Breast epithelium (tissue), 4 donors: Measurements from ENCODE around the gene GSTO1. TPM values are rescaled to one million over a fixed set of nuclear protein-coding genes. Genes with fewer than 3 reads are reported as not detected.

ENCODE experiments used
- DNase-seq, 2 donors: peaks; one replicate each; pipeline ENCODE4 v3.0.0-alpha.2; 2019; ENCODE audit warnings: low spot score in 2 of 2
- H3K27ac ChIP-seq, 2 donors: fragments of 200-600 bp; sonication (generic) in 1 of 2; one replicate each; pipeline ENCODE4 v1.5.1; 2016 to 2019; ENCODE audit warnings: mild to moderate bottlenecking in 1 of 2
- H3K27me3 ChIP-seq, 2 donors: fragments of 200-600 bp; sonication (generic) in 1 of 2; one replicate each; pipeline versions ENCODE4 v1.5.1 to v1.6.0; 2017 to 2019; ENCODE audit warnings: control low read depth in 1 of 2, mild to moderate bottlenecking in 1 of 2
- H3K36me3 ChIP-seq: fragments of 200-600 bp; one replicate; pipeline ENCODE4 v1.5.1; 2019
- H3K4me1 ChIP-seq, 2 donors: fragments of 200-600 bp; sonication (generic); one replicate each; pipeline ENCODE4 v1.5.1; 2016 to 2019; ENCODE audit warnings: control low read depth in 1 of 2
- H3K4me3 ChIP-seq, 3 donors: fragments of 200-600 bp; sonication (generic); 1 replicate in 2 of 3; 2 replicates in 1 of 3; pipeline ENCODE4 v1.5.1; 2016 to 2019; ENCODE audit warnings: mild to moderate bottlenecking in 3 of 3, moderate library complexity in 2 of 3
- H3K9me3 ChIP-seq, 2 donors: fragments of 200-600 bp; sonication (generic) in 1 of 2; one replicate each; pipeline ENCODE4 v1.5.1; 2016 to 2019; ENCODE audit warnings: control low read depth in 1 of 2
- POLR2A ChIP-seq: fragments of 450-650 bp; IDR thresholded peaks from one replicate; pipeline ENCODE4 v1.6.1; 2016; ENCODE audit warnings: antibody characterized with exemption, mild to moderate bottlenecking, moderate library complexity
- POLR2AphosphoS5 ChIP-seq, 3 donors: sonication (generic); formaldehyde crosslinking; IDR thresholded peaks; one replicate each; pipeline ENCODE4 v1.6.1; 2017; ENCODE audit warnings: antibody characterized with exemption in 3 of 3
- intact Hi-C: fragments of 100-400 bp; cut with DNase I; formaldehyde crosslinking; loops from one replicate; pipeline ENCODE4 v1.15.1; 2023; ENCODE audit warnings: low total_unique reads
- total RNA-seq, 3 donors: library from RNA; depleted of rRNA; stranded (reverse); fragments of >200 nt; gene quantifications; one replicate each; pipeline ENCODE4 v1.1.0, GENCODE V29; 2016
- TF ChIP-seq, protein P1 (sequence below), 3 donors: fragments of 450-650 bp; IDR thresholded peaks; one replicate each; pipeline ENCODE4 v1.5.1; 2016 to 2017; ENCODE audit warnings: antibody characterized with exemption in 3 of 3, mild to moderate bottlenecking in 3 of 3, moderate library complexity in 3 of 3

The GSTO1 gene
- total RNA-seq, 3 donors from 2014 or later, result 81.6 to 123 (median 82.4) TPM

DNA sequence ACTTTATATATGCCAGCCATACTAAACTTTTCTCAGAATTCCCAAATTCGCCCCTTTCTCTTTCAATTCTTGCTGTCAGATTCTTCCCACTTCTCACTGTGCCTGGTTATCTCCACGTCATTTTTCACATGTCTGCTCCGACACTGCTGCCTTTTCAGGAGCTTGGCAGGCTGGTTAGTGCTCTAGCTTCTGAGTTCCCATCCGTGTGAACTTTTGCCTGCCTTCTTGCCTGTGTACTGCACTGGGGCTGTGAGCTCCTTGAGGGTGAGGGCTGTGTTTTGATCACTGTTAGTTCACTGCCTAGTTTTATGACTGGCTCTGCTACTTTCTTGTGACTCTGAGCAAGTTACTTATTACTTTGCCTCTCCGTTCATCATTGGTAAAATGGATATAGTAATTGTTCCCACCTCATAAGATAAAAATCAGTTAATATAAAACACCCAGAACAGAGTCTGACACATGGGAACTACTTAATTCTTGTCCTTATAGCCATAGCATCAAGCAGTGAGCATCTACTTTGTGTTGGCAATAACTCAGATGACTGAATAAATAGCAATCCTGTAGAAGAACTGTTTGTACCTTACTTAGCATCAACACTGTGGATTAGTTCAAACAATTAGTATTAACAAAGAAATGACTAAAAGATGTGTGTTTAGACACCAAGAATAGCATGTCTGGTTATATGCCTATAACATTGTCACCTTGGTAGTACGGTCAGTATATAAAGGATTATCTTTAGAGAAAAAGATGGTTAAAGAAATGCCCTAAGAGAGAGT, 5.5 kb downstream of the GSTO1 start:
- H3K4me3 ChIP-seq, result no peak overlapping the region
- TF ChIP-seq, protein P1, sequence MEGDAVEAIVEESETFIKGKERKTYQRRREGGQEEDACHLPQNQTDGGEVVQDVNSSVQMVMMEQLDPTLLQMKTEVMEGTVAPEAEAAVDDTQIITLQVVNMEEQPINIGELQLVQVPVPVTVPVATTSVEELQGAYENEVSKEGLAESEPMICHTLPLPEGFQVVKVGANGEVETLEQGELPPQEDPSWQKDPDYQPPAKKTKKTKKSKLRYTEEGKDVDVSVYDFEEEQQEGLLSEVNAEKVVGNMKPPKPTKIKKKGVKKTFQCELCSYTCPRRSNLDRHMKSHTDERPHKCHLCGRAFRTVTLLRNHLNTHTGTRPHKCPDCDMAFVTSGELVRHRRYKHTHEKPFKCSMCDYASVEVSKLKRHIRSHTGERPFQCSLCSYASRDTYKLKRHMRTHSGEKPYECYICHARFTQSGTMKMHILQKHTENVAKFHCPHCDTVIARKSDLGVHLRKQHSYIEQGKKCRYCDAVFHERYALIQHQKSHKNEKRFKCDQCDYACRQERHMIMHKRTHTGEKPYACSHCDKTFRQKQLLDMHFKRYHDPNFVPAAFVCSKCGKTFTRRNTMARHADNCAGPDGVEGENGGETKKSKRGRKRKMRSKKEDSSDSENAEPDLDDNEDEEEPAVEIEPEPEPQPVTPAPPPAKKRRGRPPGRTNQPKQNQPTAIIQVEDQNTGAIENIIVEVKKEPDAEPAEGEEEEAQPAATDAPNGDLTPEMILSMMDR (IDR thresholded peaks at IDR 0.05), result no peak
- TF ChIP-seq POLR2AphosphoS5 (IDR thresholded peaks at IDR 0.05) (no peak), POLR2A (no peak)
- H3K36me3 ChIP-seq, result no peaks in the 10 kb centered on the region
- H3K27me3 ChIP-seq, result no peaks in the 10 kb centered on the region
- no peaks in the 10 kb centered on the region for H3K9me3 ChIP-seq
- intact Hi-C loops, result no loop called here
- H3K4me1 ChIP-seq, result no peaks in the 10 kb centered on the region
- no peak for DNase-seq
- H3K27ac ChIP-seq, result peak overlapping the region; percentile 26 to 54

DNA sequence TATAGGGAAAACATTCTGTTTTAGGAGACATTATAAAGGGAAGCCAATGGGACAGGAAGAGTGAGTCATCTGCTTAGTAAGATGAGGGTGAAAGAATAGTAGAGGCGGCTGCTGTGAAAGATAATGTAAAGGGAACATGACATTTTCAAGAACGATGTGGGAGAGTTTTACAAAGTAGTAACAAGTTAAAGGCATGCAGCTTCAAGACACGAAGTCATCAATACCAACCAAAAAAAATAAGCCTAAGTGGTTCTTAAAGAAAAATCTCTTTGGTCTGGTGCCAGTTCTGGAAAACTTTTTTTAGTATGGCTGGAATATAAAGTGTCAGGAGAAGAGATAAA, 6.1 kb downstream of the GSTO1 start:
- no peaks in the 10 kb centered on the region for H3K27me3 ChIP-seq
- no peaks in the 10 kb centered on the region for H3K36me3 ChIP-seq
- intact Hi-C loops, result no loop called here
- no peaks in the 10 kb centered on the region for H3K4me1 ChIP-seq
- no peak for TF ChIP-seq POLR2AphosphoS5 (IDR thresholded peaks at IDR 0.05)
- no peak overlapping the region for H3K4me3 ChIP-seq
- H3K9me3 ChIP-seq, result no peaks in the 10 kb centered on the region
- peak overlapping the region; percentile 26 to 54 for H3K27ac ChIP-seq
- no peak for DNase-seq

DNA sequence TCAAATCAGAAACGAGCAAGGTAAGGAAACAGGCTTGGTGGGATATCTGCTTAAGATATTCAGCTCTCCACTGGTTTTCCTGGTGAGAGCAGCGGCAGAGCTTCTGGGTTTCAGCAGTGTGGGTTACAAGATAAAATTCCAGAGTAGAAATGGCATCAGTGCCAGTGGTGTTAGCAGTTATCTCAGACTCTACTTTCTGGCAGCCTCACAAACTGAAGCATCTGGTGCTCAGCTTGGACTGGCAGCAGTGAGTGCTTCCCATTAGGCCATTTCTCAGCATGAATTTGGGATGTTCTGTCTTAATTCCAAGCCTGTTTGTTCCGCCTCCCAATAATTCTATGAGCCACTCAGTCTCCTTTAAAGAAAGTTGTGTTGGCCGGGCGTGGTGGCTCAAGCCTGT, 7.4 kb downstream of the GSTO1 start:
- no peaks in the 10 kb centered on the region for H3K4me1 ChIP-seq
- H3K36me3 ChIP-seq, result no peaks in the 10 kb centered on the region
- intact Hi-C loops, result no loop called here
- no peaks in the 10 kb centered on the region for H3K9me3 ChIP-seq
- H3K27ac ChIP-seq, result no peak overlapping the region
- no peak overlapping the region for H3K4me3 ChIP-seq
- TF ChIP-seq, protein P1 (IDR thresholded peaks at IDR 0.05), result no peak
- TF ChIP-seq POLR2A (no peak), POLR2AphosphoS5 (IDR thresholded peaks at IDR 0.05) (no peak)
- DNase-seq, result no peak
- no peaks in the 10 kb centered on the region for H3K27me3 ChIP-seq

DNA sequence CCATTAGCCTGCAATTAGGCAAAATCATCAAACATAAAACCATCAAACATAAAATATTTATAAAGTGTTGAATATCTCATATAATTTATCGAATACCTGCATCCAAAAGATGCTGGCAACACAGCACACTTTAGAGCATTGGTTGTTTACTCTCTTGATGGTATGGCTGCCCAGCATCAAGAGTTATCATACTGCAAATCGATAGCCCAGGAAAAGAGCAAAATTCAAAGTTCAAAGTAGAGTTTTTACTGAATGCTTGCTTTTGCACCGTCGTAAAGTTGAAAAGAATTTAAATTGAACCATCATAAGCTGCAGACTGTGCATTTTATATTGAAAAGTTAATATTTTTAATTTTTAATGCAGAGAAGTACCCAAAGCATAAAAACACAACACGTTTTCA, 10.1 kb downstream of the GSTO1 start:
- H3K27ac ChIP-seq, result no peak overlapping the region
- intact Hi-C loops, result no loop called here
- TF ChIP-seq POLR2A, result no peak
- TF ChIP-seq, protein P1 (IDR thresholded peaks at IDR 0.05), result no peak
- no peak for TF ChIP-seq POLR2AphosphoS5 (IDR thresholded peaks at IDR 0.05)
- no peaks in the 10 kb centered on the region for H3K36me3 ChIP-seq
- no peak for DNase-seq
- H3K4me1 ChIP-seq, result no peaks in the 10 kb centered on the region
- no peaks in the 10 kb centered on the region for H3K27me3 ChIP-seq
- no peaks in the 10 kb centered on the region for H3K9me3 ChIP-seq
- H3K4me3 ChIP-seq, result no peak overlapping the region

DNA sequence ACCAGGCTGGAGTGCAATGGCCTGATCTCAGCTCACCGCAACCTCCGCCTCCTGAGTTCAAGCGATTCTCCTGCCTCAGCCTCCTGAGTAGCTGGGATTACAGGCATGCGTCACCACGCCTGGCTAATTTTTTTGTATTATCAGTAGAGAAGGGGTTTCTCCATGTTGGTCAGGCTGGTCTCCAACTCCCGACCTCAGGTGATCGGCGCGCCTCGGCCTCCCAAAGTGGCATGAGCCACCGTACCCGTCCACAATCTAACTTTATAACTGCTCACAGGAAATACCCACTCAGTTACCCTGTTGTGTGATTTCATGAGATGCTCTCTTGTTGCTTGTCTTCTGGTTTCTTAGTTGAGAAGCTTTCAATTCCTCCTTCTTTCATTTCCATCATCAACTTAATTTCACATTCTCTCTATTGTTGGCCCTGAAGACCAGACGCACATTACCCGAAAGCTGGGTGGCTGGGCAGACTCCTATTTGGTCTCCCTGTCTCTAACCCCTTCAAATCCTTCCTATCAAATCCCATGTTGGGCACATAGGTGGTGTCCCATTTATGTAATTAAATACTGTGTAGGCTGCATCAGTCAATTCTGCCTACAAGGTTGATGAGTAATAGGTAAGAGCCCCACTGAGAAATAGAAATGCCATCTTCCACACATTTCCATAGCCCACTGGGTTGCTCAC, 13.2 kb downstream of the GSTO1 start:
- no peak for TF ChIP-seq POLR2A
- no peak for TF ChIP-seq POLR2AphosphoS5 (IDR thresholded peaks at IDR 0.05)
- TF ChIP-seq, protein P1 (IDR thresholded peaks at IDR 0.05), result no peak
- H3K4me1 ChIP-seq, result no peaks in the 10 kb centered on the region
- H3K27me3 ChIP-seq, result no peaks in the 10 kb centered on the region
- peak overlapping the region; percentile 60 to 97 (median 60) for H3K4me3 ChIP-seq
- intact Hi-C loops, result no loop called here
- DNase-seq, result no peak
- peak overlapping the region; percentile 76 to 96 for H3K27ac ChIP-seq
- H3K9me3 ChIP-seq, result no peaks in the 10 kb centered on the region
- no peaks in the 10 kb centered on the region for H3K36me3 ChIP-seq
